ENCODE data around the gene UBR1.

DNA sequence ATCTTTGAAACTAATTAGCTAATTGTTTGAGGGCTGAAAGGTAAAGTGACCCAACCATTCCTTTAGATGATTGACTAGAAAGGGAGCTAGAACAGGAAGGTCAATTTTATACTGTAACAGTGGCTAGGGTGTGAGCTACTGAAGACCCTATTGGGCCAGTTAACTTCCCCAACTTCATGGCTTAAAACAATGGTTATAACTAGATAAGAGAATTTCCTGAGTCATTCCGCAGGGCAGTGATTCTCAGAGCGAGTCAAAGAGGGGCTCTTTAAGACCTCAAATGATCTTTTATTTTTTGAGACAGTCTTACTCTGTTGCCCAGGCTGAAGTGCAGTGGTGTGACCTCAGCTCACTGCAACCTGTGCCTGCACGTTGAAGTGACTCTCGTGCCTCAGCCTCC is 151.5 kb downstream of the UBR1 start:
- TF ChIP-seq, protein P1, sequence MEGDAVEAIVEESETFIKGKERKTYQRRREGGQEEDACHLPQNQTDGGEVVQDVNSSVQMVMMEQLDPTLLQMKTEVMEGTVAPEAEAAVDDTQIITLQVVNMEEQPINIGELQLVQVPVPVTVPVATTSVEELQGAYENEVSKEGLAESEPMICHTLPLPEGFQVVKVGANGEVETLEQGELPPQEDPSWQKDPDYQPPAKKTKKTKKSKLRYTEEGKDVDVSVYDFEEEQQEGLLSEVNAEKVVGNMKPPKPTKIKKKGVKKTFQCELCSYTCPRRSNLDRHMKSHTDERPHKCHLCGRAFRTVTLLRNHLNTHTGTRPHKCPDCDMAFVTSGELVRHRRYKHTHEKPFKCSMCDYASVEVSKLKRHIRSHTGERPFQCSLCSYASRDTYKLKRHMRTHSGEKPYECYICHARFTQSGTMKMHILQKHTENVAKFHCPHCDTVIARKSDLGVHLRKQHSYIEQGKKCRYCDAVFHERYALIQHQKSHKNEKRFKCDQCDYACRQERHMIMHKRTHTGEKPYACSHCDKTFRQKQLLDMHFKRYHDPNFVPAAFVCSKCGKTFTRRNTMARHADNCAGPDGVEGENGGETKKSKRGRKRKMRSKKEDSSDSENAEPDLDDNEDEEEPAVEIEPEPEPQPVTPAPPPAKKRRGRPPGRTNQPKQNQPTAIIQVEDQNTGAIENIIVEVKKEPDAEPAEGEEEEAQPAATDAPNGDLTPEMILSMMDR (IDR thresholded peaks at IDR 0.05; ENCODE audit: insufficient read depth, low read length, poor library complexity, severe bottlenecking) = no peak
- TF ChIP-seq EZH2phosphoT487 (conservative IDR thresholded peaks at IDR 0.05; ENCODE audit: low read length) = no peak

Data from SU-DHL-6 (cell line).